Bone marrow (tissue), 2 donors: ENCODE measurements around the gene HMX3.
"Not testable (repeated sequence)": the region's sequence is repeated elsewhere in the genome, so short reads cannot be mapped to it uniquely, and the experiment has no call there.

Experiments
- DNase-seq, 2 donors: peaks; one replicate each; lab custom pipeline; 2025; lab: John Stamatoyannopoulos, UW

The HMX3 gene

GRCh38 chr10:123175389-123176387 is 39.9 kb downstream of the HMX3 start:
- DNase-seq = no peak

- DNase-seq = not testable (repeated sequence)
These were observed 42.6 kb downstream of the HMX3 start for GRCh38 chr10:123178390-123178789.

- no peak for DNase-seq
These were observed 44.6 kb downstream of the HMX3 start for GRCh38 chr10:123180101-123181090.

- no peak for DNase-seq
These were observed 48.0 kb downstream of the HMX3 start for GRCh38 chr10:123183724-123184123.

GRCh38 chr10:123187781-123188180 is 52.0 kb downstream of the HMX3 start:
- DNase-seq = no peak
